ENCODE data around the gene KDM2B.

Gene KDM2B

GRCh38 chr12:121608301-121608700, 27.5 kb upstream of the KDM2B start:
- no peak for DNase-seq (ENCODE audit: extremely low spot score)
- TF ChIP-seq CTCF (IDR thresholded peaks at IDR 0.05; ENCODE audit: control extremely low read depth, extremely low read depth, low read depth, missing control alignments): no peak
- POLR2A ChIA-PET: no interaction called here
- CTCF ChIA-PET: interaction anchor here (0.9 kb wide), 1 partner anchor 12 kb away, joined by 3 read pairs; no protein-coding TSS in a partner anchor

- TF ChIP-seq CTCF (IDR thresholded peaks at IDR 0.05; ENCODE audit: control extremely low read depth, extremely low read depth, low read depth, missing control alignments): no peak
- no peak for DNase-seq (ENCODE audit: extremely low spot score)
- ChIA-PET POLR2A (interaction anchor here (0.7 kb wide), 1 partner anchor 105 kb away, joined by 8 read pairs; no protein-coding TSS in a partner anchor), CTCF (no interaction called here)
Observed at GRCh38 chr12:121603581-121603980, 22.8 kb upstream of the KDM2B start.

- no peak for DNase-seq (ENCODE audit: extremely low spot score)
- CTCF ChIA-PET: interaction anchor here (1.2 to 1.4 kb wide), 2 partner anchors 22 to 25 kb away, joined by 3 to 5 read pairs; no protein-coding TSS in a partner anchor
- POLR2A ChIA-PET: no interaction called here
- no peak for TF ChIP-seq CTCF (IDR thresholded peaks at IDR 0.05; ENCODE audit: control extremely low read depth, extremely low read depth, low read depth, missing control alignments)
Observed at GRCh38 chr12:121602766-121603165, 21.9 kb upstream of the KDM2B start.

GRCh38 chr12:121600702-121601336, 20.0 kb upstream of the KDM2B start:
- TF ChIP-seq CTCF (IDR thresholded peaks at IDR 0.05; ENCODE audit: control extremely low read depth, extremely low read depth, low read depth, missing control alignments): no peak
- ChIA-PET POLR2A (no interaction called here), CTCF (interaction anchor here (0.8 to 3.6 kb wide), 4 partner anchors 19 to 48 kb away, joined by 3 to 13 read pairs (median 4); no protein-coding TSS in a partner anchor)
- no peak for DNase-seq (ENCODE audit: extremely low spot score)

GRCh38 chr12:121596526-121596925, 15.7 kb upstream of the KDM2B start:
- ChIA-PET POLR2A (no interaction called here), CTCF (interaction anchor here (1.6 kb wide), 1 partner anchor 44 kb away, joined by 5 read pairs; no protein-coding TSS in a partner anchor)

GRCh38 chr12:121595520-121595919, 14.7 kb upstream of the KDM2B start:
- POLR2A ChIA-PET: no interaction called here
- CTCF ChIA-PET: interaction anchor here (0.8 to 1.6 kb wide), 4 partner anchors 15 to 43 kb away, joined by 3 to 5 read pairs (median 4); no protein-coding TSS in a partner anchor
- no peak for DNase-seq (ENCODE audit: extremely low spot score)
- no peak for TF ChIP-seq CTCF (IDR thresholded peaks at IDR 0.05; ENCODE audit: control extremely low read depth, extremely low read depth, low read depth, missing control alignments)

More at GRCh38 chr12:121596526-121596925, 15.7 kb upstream of the KDM2B start:
- no peak for DNase-seq (ENCODE audit: extremely low spot score)
- TF ChIP-seq CTCF (IDR thresholded peaks at IDR 0.05; ENCODE audit: control extremely low read depth, extremely low read depth, low read depth, missing control alignments): no peak

Measured in GM10248 (cell line).